AG09309 (cell line): ENCODE data around the gene MSH5.
A peak's percentile ranks its signal among the peaks of the same experiment; 100 is the strongest.

ENCODE experiments used
- DNase-seq: peaks from one replicate; pipeline ENCODE4 v3.0.0-alpha.2; 2010; ENCODE audit warnings: low read depth
- H3K4me3 ChIP-seq: 2 replicates; pipeline ENCODE4 v1.5.1; 2011; ENCODE audit warnings: mild to moderate bottlenecking, low read depth, low read length, moderate library complexity; ENCODE audit not compliant: control insufficient read depth
- CTCF ChIP-seq: IDR thresholded peaks from 2 replicates; pipeline ENCODE4 v1.5.1; 2011; ENCODE audit warnings: mild to moderate bottlenecking, low read depth, low read length, inconsistent platforms; ENCODE audit not compliant: insufficient read depth, control insufficient read depth; ENCODE audit errors: missing control alignments

Gene MSH5

GRCh38 chr6:31739639-31740396 is at the start of gene MSH5:
MSH5 (plus strand) TSS chr6:31740005; CDS start chr6:31740467, 462 bp downstream.
- TF ChIP-seq CTCF = no peak
- peak; percentile 96 for DNase-seq
- H3K4me3 ChIP-seq = peak within 1 kb of the TSS; percentile 94

- no peak for TF ChIP-seq CTCF
- DNase-seq = no peak
These were observed 49.4 kb upstream of the MSH5 start for GRCh38 chr6:31690231-31691077.

DNA sequence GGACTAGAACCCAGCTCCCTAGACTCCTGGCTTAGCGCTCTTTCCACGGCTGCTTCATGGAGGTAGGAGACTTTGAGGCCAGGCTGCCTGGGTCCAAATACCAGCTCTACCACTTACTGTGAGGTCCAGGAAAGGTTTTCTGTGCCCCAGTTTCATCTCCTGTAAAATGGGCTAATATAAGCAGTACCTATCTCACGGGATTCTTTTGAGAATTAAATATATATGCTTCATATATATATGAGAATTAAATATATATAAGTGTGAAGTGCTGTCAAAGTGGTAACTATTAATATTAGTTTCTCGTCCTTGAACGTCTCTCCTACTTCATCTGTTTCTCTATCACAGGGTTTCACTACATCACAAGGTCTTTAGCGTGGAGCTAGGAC is 48.7 kb upstream of the MSH5 start:
- no peak for DNase-seq
- H3K4me3 ChIP-seq = no peak overlapping the region
- no peak for TF ChIP-seq CTCF

More at GRCh38 chr6:31690231-31691077, 49.4 kb upstream of the MSH5 start:
- no peak overlapping the region for H3K4me3 ChIP-seq

- TF ChIP-seq CTCF = no peak
- H3K4me3 ChIP-seq = no peak overlapping the region
- DNase-seq = no peak
These were observed 48.2 kb upstream of the MSH5 start for GRCh38 chr6:31691564-31692108.

DNA sequence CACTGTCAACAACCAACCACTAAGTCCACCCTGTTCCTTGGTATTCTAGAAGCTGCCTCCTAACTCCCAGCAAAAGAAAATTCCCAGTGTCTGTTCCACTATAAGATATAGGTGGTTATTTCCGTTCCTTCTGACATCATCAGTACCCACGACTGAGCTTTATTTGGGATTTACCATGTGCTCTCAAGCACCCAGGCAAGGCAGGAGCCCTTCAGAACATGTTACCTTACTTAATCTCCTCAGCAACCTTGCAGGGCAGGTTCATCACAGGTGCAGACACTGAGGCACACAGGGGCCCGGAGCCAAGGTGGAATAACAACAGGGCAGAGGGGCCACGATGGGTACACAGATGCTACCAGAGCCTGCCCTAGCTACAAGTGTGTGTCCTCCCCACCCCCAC is 47.5 kb upstream of the MSH5 start:
- no peak for DNase-seq
- TF ChIP-seq CTCF = no peak
- no peak overlapping the region for H3K4me3 ChIP-seq

- no peak for DNase-seq
- no peak overlapping the region for H3K4me3 ChIP-seq
- TF ChIP-seq CTCF = no peak
These were observed 46.9 kb upstream of the MSH5 start for GRCh38 chr6:31692886-31693285.
